ENCODE data around the gene NGEF. TPM values are rescaled to one million over a fixed set of nuclear protein-coding genes. Genes with fewer than 3 reads are reported as not detected.

NGEF gene
- total and polyA plus RNA-seq, 8 donors, result 0.26 to 3.6 (median 1.4) TPM

GRCh38 chr2:232873292-232873908 lies 139.7 kb downstream of the NGEF start:
- Histone ChIP-seq H3K36me3 (no peaks in the 10 kb centered on the region), H3K27me3 (peaks cover 15 to 34% of the 10 kb centered on the region in 2 donors), H3K4me3 (no peak overlapping the region), H3K9me3 (no peaks in the 10 kb centered on the region), H3K27ac (no peak overlapping the region), H3K4me1 (peaks cover 0 to 20% of the 10 kb centered on the region in 2 donors)
- intact Hi-C loops (cut with DNase I), result no loop called here
- no peak for TF ChIP-seq CTCF (IDR thresholded peaks at IDR 0.05)
- ATAC-seq, result no peak
- no peak for DNase-seq

- Histone ChIP-seq H3K27me3 (peaks cover 15 to 34% of the 10 kb centered on the region in 2 donors), H3K4me1 (peaks cover 0 to 20% of the 10 kb centered on the region in 2 donors), H3K9me3 (no peaks in the 10 kb centered on the region), H3K36me3 (no peaks in the 10 kb centered on the region), H3K4me3 (no peak overlapping the region), H3K27ac (no peak overlapping the region)
- ATAC-seq (no peak), DNase-seq (no peak)
- intact Hi-C loops (cut with DNase I), result no loop called here
- TF ChIP-seq CTCF (IDR thresholded peaks at IDR 0.05), result no peak
Measured at GRCh38 chr2:232872826-232873225, 140.2 kb downstream of the NGEF start.

GRCh38 chr2:232871835-232872736 lies 141.0 kb downstream of the NGEF start:
- ATAC-seq (no peak), DNase-seq (no peak)
- Histone ChIP-seq H3K4me3 (no peak overlapping the region), H3K36me3 (no peaks in the 10 kb centered on the region), H3K27ac (no peak overlapping the region), H3K27me3 (peaks cover 15 to 30% of the 10 kb centered on the region in 2 donors), H3K9me3 (no peaks in the 10 kb centered on the region), H3K4me1 (peaks cover 0 to 18% of the 10 kb centered on the region in 2 donors)
- intact Hi-C loops (cut with DNase I), result no loop called here
- TF ChIP-seq CTCF (IDR thresholded peaks at IDR 0.05), result no peak

- peaks cover 0 to 12% of the 10 kb centered on the region in 2 donors for H3K4me1 ChIP-seq
- no peaks in the 10 kb centered on the region for H3K36me3 ChIP-seq
- DNase-seq (no peak), ATAC-seq (no peak)
- no peaks in the 10 kb centered on the region for H3K9me3 ChIP-seq
- TF ChIP-seq CTCF (IDR thresholded peaks at IDR 0.05), result no peak
- no peak overlapping the region for H3K27ac ChIP-seq
- intact Hi-C loops (cut with DNase I), result no loop called here
- peaks cover 9 to 23% of the 10 kb centered on the region in 2 donors for H3K27me3 ChIP-seq
- no peak overlapping the region for H3K4me3 ChIP-seq
Measured at GRCh38 chr2:232871418-232871834, 141.6 kb downstream of the NGEF start.

- Histone ChIP-seq H3K27ac (no peak overlapping the region), H3K9me3 (no peaks in the 10 kb centered on the region), H3K4me1 (peaks cover 0 to 7% of the 10 kb centered on the region in 2 donors), H3K36me3 (no peaks in the 10 kb centered on the region), H3K27me3 (peaks cover 4 to 17% of the 10 kb centered on the region in 2 donors), H3K4me3 (no peak overlapping the region)
- no peak for TF ChIP-seq CTCF (IDR thresholded peaks at IDR 0.05)
- intact Hi-C loops (cut with DNase I), result no loop called here
- ATAC-seq (no peak), DNase-seq (no peak)
Measured at GRCh38 chr2:232870766-232871371, 142.2 kb downstream of the NGEF start.

All from left lung (tissue), 10 donors.